CD4-positive, alpha-beta T cell treated with Interferon gamma for 1 hour (primary cell): ENCODE data around the gene AADACL3.

Source experiments
- DNase-seq: peaks from one replicate; pipeline ENCODE4 v3.0.0-alpha.2; 2020

Gene AADACL3

GRCh38 chr1:12770620-12771019 is 54.7 kb downstream of the AADACL3 start:
- no peak for DNase-seq

- DNase-seq: no peak
Measured at GRCh38 chr1:12771186-12771585, 55.3 kb downstream of the AADACL3 start.

- DNase-seq: no peak
Measured at GRCh38 chr1:12772520-12772919, 56.6 kb downstream of the AADACL3 start.

- no peak for DNase-seq
Measured at GRCh38 chr1:12773438-12773837, 57.5 kb downstream of the AADACL3 start, which contains the start of gene PRAMEF12. Gene PRAMEF12 (plus strand): TSS chr1:12773738. CDS start chr1:12774868, 1,130 bp downstream.

- DNase-seq: no peak
Measured at GRCh38 chr1:12774801-12775345, 59.0 kb downstream of the AADACL3 start.

GRCh38 chr1:12775443-12775842 is 59.5 kb downstream of the AADACL3 start:
- DNase-seq: no peak

GRCh38 chr1:12776801-12777557 is 61.1 kb downstream of the AADACL3 start:
- no peak for DNase-seq
